HG02981 (cell line): Measurements from ENCODE around the gene NELFCD.
"Not testable (repeated sequence)": the region's sequence is repeated elsewhere in the genome, so short reads cannot be mapped to it uniquely, and the experiment has no call there.

Experiments
- ATAC-seq: cut with Tn5 transposase; IDR thresholded peaks from one replicate; pipeline ENCODE4 v1.9.1; 2021; ENCODE audit warnings: mild to moderate bottlenecking, moderate library complexity; ENCODE audit not compliant: unreplicated experiment

NELFCD gene

DNA sequence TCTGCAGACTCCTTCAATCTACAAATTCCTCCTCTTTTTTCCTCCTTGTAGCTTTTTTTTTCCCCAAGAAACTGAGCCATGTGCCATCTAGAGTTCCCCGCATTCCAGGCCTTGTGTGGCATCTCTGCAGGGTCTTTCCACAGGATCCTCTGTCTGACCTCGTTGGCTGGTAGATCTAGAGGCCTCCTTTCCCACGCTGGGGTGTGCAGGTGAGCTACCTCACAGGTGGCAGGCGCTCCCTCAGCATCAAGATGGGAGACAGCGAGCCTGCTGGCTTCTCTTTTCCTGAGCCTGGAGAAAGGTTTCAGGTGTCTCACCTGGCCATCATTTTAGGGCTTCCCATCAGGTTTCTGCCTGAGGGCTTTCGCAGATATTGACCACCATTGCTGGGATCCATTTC lies 9.6 kb upstream of the NELFCD start:
- no peak for ATAC-seq

DNA sequence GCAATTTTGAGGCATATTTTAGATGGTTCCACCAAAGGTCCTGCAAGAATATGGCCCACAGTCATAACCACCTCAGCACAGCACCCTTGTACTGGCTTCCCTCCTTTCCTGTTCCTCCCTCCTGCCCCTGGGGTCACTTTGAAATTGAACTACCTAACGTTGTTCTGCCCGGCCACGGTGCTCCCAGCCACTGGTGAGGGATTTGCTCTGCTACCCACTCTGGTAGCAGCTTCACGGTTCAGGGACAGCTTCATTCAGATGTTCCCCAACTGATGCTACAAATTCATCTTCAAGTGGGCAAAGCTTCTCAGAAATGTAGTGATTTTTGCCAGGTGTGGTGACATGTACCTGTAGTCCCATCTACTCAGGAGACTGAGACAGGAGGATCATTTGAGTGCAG lies 7.9 kb upstream of the NELFCD start:
- ATAC-seq: no peak

DNA sequence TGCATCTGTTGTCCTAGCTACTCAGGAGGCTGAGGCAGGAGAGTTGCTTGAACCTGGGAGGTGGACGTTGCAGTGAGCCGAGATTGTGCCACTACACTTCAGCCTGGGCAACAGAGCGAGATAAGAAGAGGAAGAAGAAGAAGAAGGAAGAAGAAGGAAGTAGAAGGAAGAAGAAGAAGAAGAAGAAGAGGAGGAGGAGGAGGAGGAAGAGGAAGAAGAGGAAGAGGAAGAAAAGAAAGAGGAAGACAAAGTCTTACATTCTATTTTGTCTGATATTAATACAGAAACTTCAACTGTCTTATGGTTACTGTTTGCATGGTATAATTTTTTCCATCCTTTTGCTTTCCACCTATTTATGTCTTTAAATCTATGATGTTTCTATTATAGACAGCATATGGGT lies 7.2 kb upstream of the NELFCD start:
- no peak for ATAC-seq

DNA sequence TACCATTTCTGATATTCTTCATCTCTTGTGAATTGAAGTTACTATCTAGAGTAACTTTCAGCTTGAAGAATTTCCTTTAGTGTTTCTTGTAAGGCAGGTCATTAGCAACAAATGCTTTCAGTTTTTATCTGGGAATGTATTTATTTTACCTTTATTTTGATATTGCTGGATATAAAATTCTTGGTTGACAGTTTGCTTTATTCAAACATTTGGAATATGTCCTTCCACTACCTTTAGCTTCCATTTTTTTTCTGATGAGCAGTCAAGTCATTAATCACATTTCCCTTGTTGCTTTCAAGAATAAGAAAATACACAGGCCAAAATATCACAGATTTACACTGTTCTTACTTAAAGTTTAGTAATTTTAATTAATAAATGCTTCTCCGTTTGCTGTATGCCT lies 5.7 kb upstream of the NELFCD start:
- no peak for ATAC-seq

DNA sequence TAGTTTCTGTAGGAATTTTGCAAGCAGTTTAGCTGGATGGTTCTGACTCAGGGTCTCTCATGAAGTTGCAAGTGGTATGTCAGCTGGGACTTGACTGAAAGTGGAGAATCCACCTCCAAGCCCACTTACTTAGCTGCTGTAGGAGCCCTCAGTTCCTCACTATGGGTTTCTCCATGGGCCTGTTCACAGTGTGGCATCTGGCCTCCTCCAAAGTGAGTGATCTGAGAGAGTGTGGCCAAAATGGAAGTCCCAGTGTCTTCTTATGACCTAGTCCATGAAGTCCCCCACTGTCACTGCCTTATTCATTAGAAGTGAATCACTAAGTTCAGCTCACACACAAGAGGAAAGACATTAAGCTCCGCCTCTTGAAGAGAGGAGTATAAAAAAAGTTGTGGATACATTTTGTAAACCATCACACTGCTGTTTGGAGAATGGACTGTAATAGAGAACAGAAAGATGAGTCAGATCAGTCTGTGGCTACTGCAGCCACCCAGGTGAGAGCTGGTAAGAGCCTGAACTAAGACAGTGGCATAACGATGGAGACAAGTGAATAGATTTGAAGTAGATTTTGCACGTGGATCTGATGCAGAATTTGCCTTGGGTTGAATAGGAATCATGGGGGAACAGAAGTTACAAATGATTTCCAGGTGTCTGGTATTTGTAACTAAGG lies 4.9 kb upstream of the NELFCD start:
- ATAC-seq: no peak

GRCh38 chr20:58978351-58979190 lies 2.5 kb upstream of the NELFCD start:
- ATAC-seq: no peak

- peak; percentile 1 for ATAC-seq
Measured at GRCh38 chr20:58981628-58982364, 740 bp downstream of the NELFCD start.

DNA sequence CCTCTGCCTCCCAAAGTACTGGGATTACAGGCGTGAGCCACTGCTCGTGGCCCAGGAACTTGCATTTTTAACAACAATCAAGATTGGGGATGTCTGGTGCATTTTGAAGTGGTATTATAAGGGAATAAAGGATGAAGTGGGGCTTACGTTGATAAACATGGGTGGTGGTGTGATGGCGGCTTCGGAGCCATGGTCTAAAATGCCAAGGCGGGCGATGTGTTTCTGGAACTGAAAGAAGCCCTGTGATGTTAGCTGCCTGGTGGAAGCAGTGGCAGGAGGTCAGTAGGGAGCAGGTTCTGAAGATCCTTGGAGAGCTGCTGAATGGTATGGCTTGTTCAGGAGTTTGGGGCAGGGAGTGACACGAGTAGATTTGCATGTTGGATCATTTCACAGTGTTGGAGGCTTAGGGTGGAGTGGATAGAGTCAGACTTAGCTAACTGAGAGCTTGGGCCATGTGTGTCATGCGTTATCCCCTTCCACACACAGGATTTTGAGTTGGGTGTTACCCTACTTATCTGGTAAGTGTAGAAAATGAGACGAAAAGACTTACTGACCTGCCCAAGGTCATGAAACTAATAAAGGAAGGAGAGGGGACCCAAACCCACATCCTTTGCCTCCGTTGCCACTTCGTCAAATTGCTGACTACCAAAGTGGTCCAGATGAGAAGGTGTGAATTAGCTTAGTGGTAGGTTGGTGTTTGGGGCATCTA lies 1.5 kb downstream of the NELFCD start:
- no peak for ATAC-seq

GRCh38 chr20:58983115-58983468 lies 2.0 kb downstream of the NELFCD start:
- ATAC-seq: not testable (repeated sequence)

GRCh38 chr20:58984691-58985090 lies 3.6 kb downstream of the NELFCD start:
- ATAC-seq: no peak

- ATAC-seq: no peak
Measured at GRCh38 chr20:58985656-58986055, 4.6 kb downstream of the NELFCD start.

GRCh38 chr20:58986286-58986967 lies 5.4 kb downstream of the NELFCD start:
- no peak for ATAC-seq

GRCh38 chr20:58986968-58987517 lies 6.0 kb downstream of the NELFCD start:
- ATAC-seq: no peak

- no peak for ATAC-seq
Measured at GRCh38 chr20:58987790-58988564, 6.9 kb downstream of the NELFCD start.

DNA sequence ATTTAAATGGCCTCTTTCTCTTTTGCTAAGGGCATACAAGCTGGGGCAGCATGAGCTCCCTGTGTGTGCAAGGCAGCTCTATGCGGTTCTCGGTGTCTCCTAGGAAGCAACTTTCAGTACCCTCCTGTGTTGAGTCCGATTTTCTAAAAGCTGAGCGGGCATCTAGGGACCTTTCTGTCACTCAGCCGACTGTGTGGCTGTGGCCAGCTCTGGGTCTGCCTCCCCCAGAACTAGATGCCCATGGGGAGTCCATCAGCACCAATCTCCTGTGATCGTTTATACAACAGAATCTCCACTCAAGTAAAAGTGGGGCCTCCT lies 7.5 kb downstream of the NELFCD start:
- ATAC-seq: no peak

DNA sequence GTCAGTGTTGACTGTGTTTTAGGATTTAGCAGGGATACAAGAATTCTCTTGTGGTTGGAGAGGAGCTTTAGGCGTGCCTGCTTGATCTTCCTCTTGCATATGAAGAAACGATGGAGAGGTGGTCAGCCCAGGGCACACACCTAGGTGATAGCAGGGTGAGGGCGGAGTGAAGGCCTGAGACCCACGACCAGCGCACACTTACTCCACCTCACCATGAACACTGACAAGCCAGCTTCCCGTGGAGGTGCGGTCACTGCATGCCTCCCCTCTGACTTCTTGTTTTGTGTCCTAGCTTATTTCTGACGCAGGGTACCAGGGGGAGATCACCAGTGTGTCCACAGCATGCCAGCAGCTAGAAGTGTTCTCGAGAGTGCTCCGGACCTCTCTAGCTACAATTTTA lies 8.1 kb downstream of the NELFCD start:
- ATAC-seq: no peak

GRCh38 chr20:58990651-58991445 lies 9.8 kb downstream of the NELFCD start:
- no peak for ATAC-seq

DNA sequence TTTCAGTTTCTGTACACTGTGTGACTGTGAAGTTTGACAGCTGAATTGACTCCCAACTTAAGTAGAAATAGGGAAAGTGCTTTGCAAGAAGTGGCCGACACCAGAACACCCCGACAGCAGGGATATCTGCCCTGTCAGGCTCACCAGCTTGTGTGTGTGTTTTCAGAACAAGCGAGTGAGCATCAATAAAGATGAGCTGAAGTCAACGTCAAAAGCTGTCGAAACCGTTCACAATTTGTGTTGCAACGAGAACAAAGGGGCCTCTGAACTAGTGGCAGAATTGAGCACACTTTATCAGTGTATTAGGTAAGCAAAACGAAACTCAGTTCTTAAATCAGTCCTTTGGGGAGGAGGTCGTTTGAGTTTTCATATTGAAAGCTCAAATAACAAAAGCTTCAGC lies 10.7 kb downstream of the NELFCD start:
- no peak for ATAC-seq

DNA sequence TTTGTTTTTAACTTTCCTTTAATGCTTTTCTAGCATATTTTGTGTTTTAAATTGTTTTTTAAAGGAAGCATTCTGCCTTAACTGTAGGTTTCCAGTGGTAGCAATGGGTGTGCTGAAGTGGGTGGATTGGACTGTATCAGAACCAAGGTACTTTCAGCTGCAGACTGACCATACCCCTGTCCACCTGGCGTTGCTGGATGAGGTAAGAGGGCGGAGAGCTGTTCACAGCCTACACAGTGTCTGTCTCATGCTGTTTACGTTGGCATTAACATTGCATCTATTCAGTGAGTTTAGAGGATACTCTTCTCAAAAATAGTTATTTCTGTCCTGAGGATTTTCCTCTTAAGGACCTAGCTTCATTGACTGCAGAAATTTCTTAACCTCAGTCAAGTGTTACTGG lies 11.9 kb downstream of the NELFCD start:
- ATAC-seq: no peak
